B cell (primary cell): ENCODE measurements around the gene MOB3B. TPM values are rescaled to one million over a fixed set of nuclear protein-coding genes. Genes with fewer than 3 reads are reported as not detected.

ENCODE experiments used
- polyA plus RNA-seq: library from polyadenylated mRNA; depleted of rRNA; stranded (reverse); fragments of >200 nt; gene quantifications from 2 replicates; pipeline ENCODE4 v1.2.3, GENCODE V29; 2012
- total RNA-seq, 2 donors: library from RNA; stranded (reverse); fragments of 120-200 nt in 1 of 2; gene quantifications; 1 replicate in 1 of 2; 2 replicates in 1 of 2; pipeline versions ENCODE4 v1.2.3 to v1.2.4, GENCODE V29; 2013 to 2022

MOB3B gene
- total and polyA plus RNA-seq, 2 donors (not counting 1 experiment from before 2014, with no cell fraction given) = 7.3 to 7.9 TPM

Other genes with a start within 250 kb of the MOB3B start
- 0.95 TPM in 1 of 2 replicates, not detected in the other for gene EQTN, start 232.7 kb downstream of the MOB3B start, total RNA-seq
- gene EQTN, start 232.7 kb downstream of the MOB3B start, polyA plus RNA-seq = 0.58 and 1.3 TPM in 2 replicates
- not detected in 2 replicates for gene IFNK, start 5.5 kb downstream of the MOB3B start, total RNA-seq
- gene IFNK, start 5.5 kb downstream of the MOB3B start, polyA plus RNA-seq = not detected in 2 replicates
- gene C9orf72, start 43.7 kb upstream of the MOB3B start, total RNA-seq = 26.9 and 27.6 TPM in 2 replicates
- 18.3 and 28.0 TPM in 2 replicates for gene C9orf72, start 43.7 kb upstream of the MOB3B start, polyA plus RNA-seq